Natural killer cell (primary cell): ENCODE data around the gene CTLA4. TPM values are rescaled to one million over a fixed set of nuclear protein-coding genes. Genes with fewer than 3 reads are reported as not detected.

ENCODE experiments used
- ATAC-seq, 3 donors: fragments of 150-1000 bp in 2 of 3; fragments of 200-7000 bp in 1 of 3; cut with Tn5 transposase; 1 replicate in 1 of 3; 2 replicates in 2 of 3; pipeline ENCODE4 v1.10.0; 2021; ENCODE audit warnings: mild to moderate bottlenecking in 2 of 3, moderate library complexity in 2 of 3
- DNase-seq, 2 donors: peaks; one replicate each; pipeline versions ENCODE4 v3.0.0 to v3.0.0-alpha.2; 2013 to 2021; ENCODE audit warnings: mixed read lengths in 1 of 2
- H3K27ac ChIP-seq: one replicate; pipeline ENCODE4 v1.5.1; 2013; ENCODE audit warnings: mild to moderate bottlenecking, low read length
- H3K27me3 ChIP-seq: one replicate; pipeline ENCODE4 v1.6.1; 2013; ENCODE audit warnings: low read length; ENCODE audit not compliant: control insufficient read depth, insufficient read depth
- H3K36me3 ChIP-seq: one replicate; pipeline ENCODE4 v1.6.1; 2013; ENCODE audit warnings: low read length; ENCODE audit not compliant: control insufficient read depth, insufficient read depth
- H3K4me1 ChIP-seq: one replicate; pipeline ENCODE4 v1.6.1; 2013; ENCODE audit warnings: low read length; ENCODE audit not compliant: control insufficient read depth, insufficient read depth
- H3K4me3 ChIP-seq: one replicate; pipeline ENCODE4 v1.5.1; 2013; ENCODE audit warnings: low read length
- H3K9me3 ChIP-seq: one replicate; pipeline ENCODE4 v1.6.1; 2013; ENCODE audit warnings: low read length; ENCODE audit not compliant: control insufficient read depth, insufficient read depth
- H3K27ac Mint-ChIP-seq, 2 donors: one replicate each; pipeline ENCODE4 v1.8.0; 2022; ENCODE audit warnings: mild to moderate bottlenecking in 2 of 2, mixed read lengths in 2 of 2, moderate library complexity in 1 of 2
- H3K27me3 Mint-ChIP-seq, 2 donors: one replicate each; pipeline ENCODE4 v1.8.0; 2022; ENCODE audit warnings: low read depth in 2 of 2, mixed read lengths in 2 of 2
- H3K36me3 Mint-ChIP-seq: one replicate; pipeline ENCODE4 v1.8.0; 2022; ENCODE audit warnings: mixed read lengths
- H3K4me1 Mint-ChIP-seq, 2 donors: one replicate each; pipeline ENCODE4 v1.8.0; 2022; ENCODE audit warnings: mixed read lengths in 2 of 2
- H3K4me3 Mint-ChIP-seq: one replicate; pipeline ENCODE4 v1.8.0; 2022; ENCODE audit warnings: mild to moderate bottlenecking, moderate library complexity, mixed read lengths
- H3K9me3 Mint-ChIP-seq, 2 donors: one replicate each; pipeline ENCODE4 v1.8.0; 2022; ENCODE audit warnings: mixed read lengths in 2 of 2
- whole genome bisulfite sequencing: methylation state at CpG from one replicate; pipeline ENCODE4 v1.1.7; 2013; ENCODE audit warnings: missing lambda C conversion rate; ENCODE audit not compliant: insufficient coverage; 5-methylcytosine and 5-hydroxymethylcytosine counted together
- intact Hi-C: fragments of 100-400 bp; cut with micrococcal nuclease; formaldehyde crosslinking; loops from one replicate; pipeline ENCODE4 v1.14.2; 2022
- total RNA-seq, 4 donors: library from RNA; stranded (reverse); fragments of 120-200 nt in 1 of 4; gene quantifications; one replicate each; pipeline versions ENCODE4 v1.2.3 to v1.2.4, GENCODE V29; 2013 to 2022
- TF ChIP-seq, protein P1 (sequence below): fragments of 200-600 bp; IDR thresholded peaks from one replicate; pipeline ENCODE4 v1.8.0; 2022; ENCODE audit warnings: antibody characterized with exemption

Gene CTLA4
- total RNA-seq, 3 donors from 2014 or later (not counting 1 experiment from before 2014, with no cell fraction given), result 0.31 to 2.3 (median 0.78) TPM

DNA sequence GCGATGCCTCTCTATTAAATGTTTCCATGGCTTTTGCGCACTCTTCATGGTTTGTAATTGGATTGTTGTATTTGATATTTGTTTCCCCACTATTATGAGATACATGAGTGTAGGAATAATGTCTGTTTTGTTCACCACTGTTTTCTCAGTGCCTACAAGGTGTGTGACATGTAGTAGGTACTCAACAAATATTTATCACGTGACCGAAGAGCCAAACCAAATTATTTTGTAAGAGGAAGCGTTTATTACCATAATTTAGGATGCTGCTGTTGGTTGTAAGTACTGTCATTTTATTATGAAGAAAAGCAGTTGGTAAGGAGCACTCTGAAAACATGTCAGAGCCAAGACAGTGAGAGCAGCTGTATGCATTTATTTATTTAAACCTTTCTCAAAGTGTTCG is 32.2 kb upstream of the CTLA4 start:
- H3K27ac Mint-ChIP-seq, result no peak overlapping the region
- H3K27me3 Mint-ChIP-seq, result peaks cover 0 to 12% of the 10 kb centered on the region in 2 donors
- Histone ChIP-seq H3K27me3 (no peaks in the 10 kb centered on the region), H3K27ac (no peak overlapping the region), H3K9me3 (no peaks in the 10 kb centered on the region), H3K36me3 (no peaks in the 10 kb centered on the region), H3K4me1 (peaks cover 2% of the 10 kb centered on the region), H3K4me3 (no peak overlapping the region)
- no peak overlapping the region for H3K4me3 Mint-ChIP-seq
- no peaks in the 10 kb centered on the region for H3K9me3 Mint-ChIP-seq
- intact Hi-C loops, result no loop called here
- TF ChIP-seq, protein P1, sequence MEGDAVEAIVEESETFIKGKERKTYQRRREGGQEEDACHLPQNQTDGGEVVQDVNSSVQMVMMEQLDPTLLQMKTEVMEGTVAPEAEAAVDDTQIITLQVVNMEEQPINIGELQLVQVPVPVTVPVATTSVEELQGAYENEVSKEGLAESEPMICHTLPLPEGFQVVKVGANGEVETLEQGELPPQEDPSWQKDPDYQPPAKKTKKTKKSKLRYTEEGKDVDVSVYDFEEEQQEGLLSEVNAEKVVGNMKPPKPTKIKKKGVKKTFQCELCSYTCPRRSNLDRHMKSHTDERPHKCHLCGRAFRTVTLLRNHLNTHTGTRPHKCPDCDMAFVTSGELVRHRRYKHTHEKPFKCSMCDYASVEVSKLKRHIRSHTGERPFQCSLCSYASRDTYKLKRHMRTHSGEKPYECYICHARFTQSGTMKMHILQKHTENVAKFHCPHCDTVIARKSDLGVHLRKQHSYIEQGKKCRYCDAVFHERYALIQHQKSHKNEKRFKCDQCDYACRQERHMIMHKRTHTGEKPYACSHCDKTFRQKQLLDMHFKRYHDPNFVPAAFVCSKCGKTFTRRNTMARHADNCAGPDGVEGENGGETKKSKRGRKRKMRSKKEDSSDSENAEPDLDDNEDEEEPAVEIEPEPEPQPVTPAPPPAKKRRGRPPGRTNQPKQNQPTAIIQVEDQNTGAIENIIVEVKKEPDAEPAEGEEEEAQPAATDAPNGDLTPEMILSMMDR, result no peak
- H3K4me1 Mint-ChIP-seq, result peaks cover 6% of the 10 kb centered on the region in 2 donors
- no peak for ATAC-seq
- H3K36me3 Mint-ChIP-seq, result no peaks in the 10 kb centered on the region
- 91% methylated on average over 5 of the region's 6 CpGs for WGBS
- no peak for DNase-seq

DNA sequence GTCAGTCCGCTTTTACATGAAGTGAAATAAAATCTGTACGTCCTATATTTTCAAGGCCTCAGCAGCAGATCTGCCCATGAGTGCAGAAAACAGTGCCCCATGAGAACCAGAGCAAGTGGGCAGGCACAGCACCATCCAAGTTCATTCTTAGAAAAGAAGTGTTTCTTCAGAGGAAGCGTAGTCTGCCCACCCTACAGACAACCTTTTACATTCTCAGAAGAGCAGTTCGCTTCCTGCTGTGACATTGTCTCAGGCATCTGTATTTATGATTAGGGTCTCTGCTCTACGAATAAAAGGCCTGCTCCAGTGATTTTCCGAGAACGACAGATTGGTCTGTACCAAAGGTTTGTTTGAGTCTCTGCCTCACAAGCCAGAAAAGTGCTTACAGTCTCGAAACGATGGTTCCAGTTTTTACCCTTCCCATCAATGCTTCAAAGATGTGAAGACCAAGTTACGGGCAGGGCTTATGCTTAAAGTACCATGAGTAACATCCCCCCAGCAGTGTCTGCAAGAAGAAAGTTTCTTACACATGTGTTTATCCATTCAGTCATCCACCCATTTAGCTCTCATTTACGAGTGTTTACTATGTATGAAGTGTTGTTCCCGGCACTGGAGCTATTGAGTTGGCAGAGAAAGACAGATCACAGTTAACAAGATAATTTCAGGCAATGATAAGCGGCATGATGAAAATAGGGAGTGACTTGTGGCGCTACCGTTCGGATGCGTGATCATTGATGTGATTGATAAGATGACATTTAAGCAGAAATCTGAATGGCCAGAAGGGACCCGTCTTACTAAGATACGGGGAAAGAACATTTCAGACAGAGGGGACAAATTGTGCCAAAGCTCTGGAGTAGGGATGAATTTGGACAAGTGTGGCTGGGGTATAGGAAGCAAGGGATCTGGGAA is 31.4 kb upstream of the CTLA4 start:
- Histone ChIP-seq H3K36me3 (no peaks in the 10 kb centered on the region), H3K27ac (no peak overlapping the region), H3K27me3 (no peaks in the 10 kb centered on the region), H3K4me1 (peaks cover 7% of the 10 kb centered on the region), H3K9me3 (no peaks in the 10 kb centered on the region), H3K4me3 (no peak overlapping the region)
- Mint-ChIP-seq H3K36me3 (no peaks in the 10 kb centered on the region), H3K4me1 (peaks cover 12 to 13% of the 10 kb centered on the region in 2 donors), H3K27ac (no peak overlapping the region), H3K4me3 (no peak overlapping the region), H3K27me3 (peaks cover 0 to 12% of the 10 kb centered on the region in 2 donors), H3K9me3 (no peaks in the 10 kb centered on the region)
- no peak for DNase-seq
- TF ChIP-seq, protein P1, result no peak
- 94% methylated on average over 17 of the region's 19 CpGs for WGBS
- no peak for ATAC-seq
- intact Hi-C loops, result no loop called here

DNA sequence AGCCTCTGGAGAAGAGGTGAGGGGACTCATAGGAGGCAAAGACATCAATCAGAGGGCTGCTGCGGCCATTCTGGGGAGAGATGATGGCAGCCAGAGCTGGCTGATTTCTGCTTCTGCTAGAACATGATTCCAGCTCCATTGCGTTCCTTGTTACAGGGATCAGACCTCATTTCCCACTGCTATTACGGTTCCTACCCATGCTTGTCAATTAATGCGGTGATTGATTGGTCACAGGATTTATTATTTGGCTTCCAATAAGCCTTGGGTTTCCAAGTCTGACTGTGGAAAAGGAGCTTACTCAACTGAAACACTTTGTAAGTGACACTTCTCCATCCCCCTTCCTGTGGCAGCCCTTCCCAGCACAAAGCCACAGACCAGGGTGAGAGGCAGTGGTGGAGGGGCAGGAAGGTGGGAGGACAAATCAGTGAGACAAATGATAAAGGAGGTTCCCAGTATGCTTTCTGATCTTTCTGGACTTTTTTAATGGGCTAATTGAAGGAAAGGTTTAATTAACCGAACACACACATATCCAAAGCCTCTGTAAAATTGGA is 26.8 kb upstream of the CTLA4 start:
- TF ChIP-seq, protein P1, result no peak
- intact Hi-C loops, result no loop called here
- DNase-seq (no peak), ATAC-seq (no peak)
- WGBS, result 90% methylated on average over 4 of the region's 5 CpGs
- Mint-ChIP-seq H3K9me3 (no peaks in the 10 kb centered on the region), H3K27me3 (peaks cover 0 to 14% of the 10 kb centered on the region in 2 donors), H3K36me3 (no peaks in the 10 kb centered on the region), H3K27ac (no peak overlapping the region), H3K4me3 (no peak overlapping the region), H3K4me1 (peaks cover 12 to 14% of the 10 kb centered on the region in 2 donors)
- Histone ChIP-seq H3K9me3 (no peaks in the 10 kb centered on the region), H3K36me3 (no peaks in the 10 kb centered on the region), H3K4me1 (peaks cover 7% of the 10 kb centered on the region), H3K27me3 (no peaks in the 10 kb centered on the region), H3K4me3 (no peak overlapping the region), H3K27ac (no peak overlapping the region)
